Upper lobe of left lung (tissue), 6 donors: ENCODE data around the gene KCNK4. TPM values are rescaled to one million over a fixed set of nuclear protein-coding genes. Genes with fewer than 3 reads are reported as not detected.
A peak's percentile ranks its signal among the peaks of the same experiment; 100 is the strongest.

ENCODE experiments used
- ATAC-seq, 2 donors: fragments of 200-7000 bp; cut with Tn5 transposase; one replicate each; pipeline ENCODE4 v1.9.1; 2022; ENCODE audit warnings: mild to moderate bottlenecking in 2 of 2, moderate library complexity in 2 of 2; ENCODE audit not compliant: low FRiP score in 2 of 2
- DNase-seq, 2 donors: peaks; one replicate each; pipeline ENCODE4 v3.0.0-alpha.2; 2019 to 2020
- H3K27ac ChIP-seq, 4 donors: fragments of 200-600 bp; sonication (generic); one replicate each; pipeline ENCODE4 v1.5.1; 2016 to 2019
- H3K27me3 ChIP-seq, 4 donors: fragments of 200-600 bp; sonication (generic); one replicate each; pipeline ENCODE4 v1.5.1; 2017 to 2019
- H3K36me3 ChIP-seq, 4 donors: fragments of 200-600 bp; sonication (generic); one replicate each; pipeline ENCODE4 v1.5.1; 2016 to 2019
- H3K4me1 ChIP-seq, 4 donors: fragments of 200-600 bp; sonication (generic); one replicate each; pipeline ENCODE4 v1.5.1; 2018 to 2019
- H3K4me3 ChIP-seq, 4 donors: fragments of 200-600 bp; sonication (generic); one replicate each; pipeline ENCODE4 v1.5.1; 2017 to 2019; ENCODE audit warnings: mild to moderate bottlenecking in 2 of 4, moderate library complexity in 1 of 4
- H3K9me3 ChIP-seq, 4 donors: fragments of 200-600 bp; sonication (generic); one replicate each; pipeline ENCODE4 v1.5.1; 2018 to 2019
- CTCF ChIP-seq, 6 experiments: fragments of 450-650 bp in 4 of 6; fragments of 200-600 bp in 2 of 6; sonication (generic) in 2 of 6; IDR thresholded peaks; one replicate each; pipeline ENCODE4 v1.5.1; 2016 to 2019; ENCODE audit warnings: antibody characterized with exemption in 6 of 6
- EP300 ChIP-seq, 4 donors: sonication (generic); formaldehyde crosslinking; IDR thresholded peaks; one replicate each; pipeline ENCODE4 v1.5.1; 2017; ENCODE audit warnings: antibody characterized with exemption in 4 of 4, control low read depth in 2 of 4
- POLR2A ChIP-seq, 4 donors: fragments of 450-650 bp; IDR thresholded peaks; one replicate each; pipeline ENCODE4 v1.5.1; 2016 to 2017; ENCODE audit warnings: antibody characterized with exemption in 4 of 4, mild to moderate bottlenecking in 2 of 4
- POLR2AphosphoS5 ChIP-seq, 2 donors: sonication (generic); formaldehyde crosslinking; IDR thresholded peaks; one replicate each; pipeline ENCODE4 v1.5.1; 2017; ENCODE audit warnings: antibody characterized with exemption in 2 of 2
- WGBS, 2 donors: methylation state at CpG; one replicate each; pipeline ENCODE4 v1.1.5; 2017 to 2018; 5-methylcytosine and 5-hydroxymethylcytosine counted together
- total RNA-seq, 6 donors: library from RNA; depleted of rRNA in 4 of 6; stranded (reverse); fragments of >200 nt in 4 of 6; gene quantifications; one replicate each; pipeline versions ENCODE4 v1.1.0 to v1.2.1, GENCODE V29; 2016 to 2021
- donor health status: DM: no; HTN: no; CAD: no; lungs with moderate emphysema.
- donor health status: DM: no; HTN: yes; CAD: no; lungs with severe emphysema.

The KCNK4 gene
- total RNA-seq, 6 donors from 2014 or later: 0.17 to 0.55 (median 0.26) TPM; not detected in 3

- no peak for ATAC-seq
- Histone ChIP-seq H3K27me3 (no peaks in the 10 kb centered on the region), H3K36me3 (peaks cover 0 to 8% (median 5%) of the 10 kb centered on the region in 4 donors), H3K27ac (no peak overlapping the region), H3K4me1 (peaks cover 18 to 34% (median 21%) of the 10 kb centered on the region in 4 donors), H3K9me3 (no peaks in the 10 kb centered on the region), H3K4me3 (no peak overlapping the region)
- DNase-seq: no peak
- 87 to 90% methylated on average over 2 of the region's 2 CpGs for WGBS, 2 donors
- TF ChIP-seq EP300 (IDR thresholded peaks at IDR 0.05): no peak
These were observed 36.3 kb downstream of the KCNK4 start for GRCh38 chr11:64327375-64327774.

- WGBS, 2 donors: 91 to 92% methylated on average over 3 of the region's 3 CpGs
- ATAC-seq (no peak), DNase-seq (no peak)
- Histone ChIP-seq H3K27ac (no peak overlapping the region), H3K27me3 (no peaks in the 10 kb centered on the region), H3K36me3 (peaks cover 0 to 2% (median 0%) of the 10 kb centered on the region in 4 donors), H3K4me1 (peaks cover 14 to 30% (median 16%) of the 10 kb centered on the region in 4 donors), H3K4me3 (no peak overlapping the region), H3K9me3 (no peaks in the 10 kb centered on the region)
- TF ChIP-seq POLR2AphosphoS5 (IDR thresholded peaks at IDR 0.05) (no peak), CTCF (IDR thresholded peaks at IDR 0.05) (no peak), POLR2A (IDR thresholded peaks at IDR 0.05) (no peak), EP300 (IDR thresholded peaks at IDR 0.05) (no peak)
These were observed 36.9 kb downstream of the KCNK4 start for GRCh38 chr11:64327993-64328392.

- Histone ChIP-seq H3K9me3 (no peaks in the 10 kb centered on the region), H3K27me3 (no peaks in the 10 kb centered on the region), H3K4me1 (peaks cover 17 to 33% (median 21%) of the 10 kb centered on the region in 4 donors), H3K4me3 (no peak overlapping the region), H3K27ac (no peak overlapping the region), H3K36me3 (no peaks in the 10 kb centered on the region)
- 79 to 89% methylated on average over 11 of the region's 11 CpGs for WGBS, 2 donors
- TF ChIP-seq POLR2A (IDR thresholded peaks at IDR 0.05) (no peak), POLR2AphosphoS5 (IDR thresholded peaks at IDR 0.05) (no peak), CTCF (IDR thresholded peaks at IDR 0.05) (no peak), EP300 (IDR thresholded peaks at IDR 0.05) (no peak)
- no peak for ATAC-seq
- DNase-seq: peak in 1 of 2 donors; percentile 28
These were observed 39.8 kb downstream of the KCNK4 start for GRCh38 chr11:64330888-64331287.

- H3K4me1 ChIP-seq: peaks cover 17 to 33% (median 21%) of the 10 kb centered on the region in 4 donors
- ATAC-seq: peak; percentile 89 to 90
- H3K9me3 ChIP-seq: no peaks in the 10 kb centered on the region
- H3K27me3 ChIP-seq: no peaks in the 10 kb centered on the region
- H3K27ac ChIP-seq: peak overlapping the region; percentile 54 to 73 (median 66)
- H3K4me3 ChIP-seq: no peak overlapping the region
- WGBS, 2 donors: 19 to 25% methylated on average over 13 to 20 of the region's 20 CpGs
- DNase-seq: peak; percentile 81 to 97
- TF ChIP-seq EP300 (IDR thresholded peaks at IDR 0.05) (no peak), CTCF (IDR thresholded peaks at IDR 0.05) (peak; percentile 44 to 84 (median 75)), POLR2AphosphoS5 (IDR thresholded peaks at IDR 0.05) (peak; percentile 51 to 67), POLR2A (IDR thresholded peaks at IDR 0.05) (no peak)
- H3K36me3 ChIP-seq: no peaks in the 10 kb centered on the region
These were observed 40.7 kb downstream of the KCNK4 start for GRCh38 chr11:64331569-64332371.

- Histone ChIP-seq H3K27ac (no peak overlapping the region), H3K36me3 (no peaks in the 10 kb centered on the region), H3K27me3 (no peaks in the 10 kb centered on the region), H3K9me3 (no peaks in the 10 kb centered on the region), H3K4me1 (peaks cover 17 to 33% (median 21%) of the 10 kb centered on the region in 4 donors), H3K4me3 (no peak overlapping the region)
- 87 to 95% methylated on average over 8 of the region's 8 CpGs for WGBS, 2 donors
- no peak for ATAC-seq
- no peak for DNase-seq
- TF ChIP-seq CTCF (IDR thresholded peaks at IDR 0.05) (no peak), POLR2AphosphoS5 (IDR thresholded peaks at IDR 0.05) (no peak), POLR2A (IDR thresholded peaks at IDR 0.05) (no peak), EP300 (IDR thresholded peaks at IDR 0.05) (no peak)
These were observed 42.5 kb downstream of the KCNK4 start for GRCh38 chr11:64333556-64333955.
